GM12878 (cell line): Measurements from ENCODE around the gene PDIK1L. TPM values are rescaled to one million over a fixed set of nuclear protein-coding genes. Genes with fewer than 3 reads are reported as not detected.

ENCODE experiments used
- ATAC-seq: fragments of 200-7000 bp; cut with Tn5 transposase; 3 replicates; pipeline ENCODE4 v1.9.1; 2020; ENCODE audit warnings: mild to moderate bottlenecking, moderate library complexity
- BruUV-seq: library from RNA; stranded (reverse); fragments of 400-500 nt; replicated peaks from 2 replicates; lab custom pipeline; 2021; lab: Mats Ljungman, UMichigan
- CTCF ChIA-PET: fragments of 300-600 bp; sonication (Branson Sonifier 250); formaldehyde crosslinking; extraction: SDS; loops from one replicate; lab custom pipeline; 2021; ENCODE audit warnings: inconsistent platforms; lab: Yijun Ruan, JAX
- POLR2A ChIA-PET: fragments of 350-600 bp; formaldehyde crosslinking; extraction: SDS; loops from one replicate; lab custom pipeline; 2021; ENCODE audit warnings: inconsistent platforms; lab: Charles Lee
- RAD21 ChIA-PET: fragments of 300-600 bp; sonication (Branson Sonifier 250); formaldehyde crosslinking; loops from one replicate; lab custom pipeline; 2023; ENCODE audit warnings: antibody characterized with exemption; ENCODE audit not compliant: unreplicated experiment; lab: Charles Lee
- SMC1A ChIA-PET: fragments of 300-600 bp; sonication (Branson Sonifier 250); formaldehyde crosslinking; loops from one replicate; lab custom pipeline; 2023; ENCODE audit not compliant: unreplicated experiment, uncharacterized antibody; lab: Charles Lee
- DNase-seq: peaks from one replicate; pipeline ENCODE4 v3.0.0-alpha.2; 2011; ENCODE audit warnings: low read depth, low spot score
- FAIRE-seq: peaks from 3 replicates; lab custom pipeline; 2011; peaks lifted over from hg19 to GRCh38; lab: Jason Lieb, UNC
- H2AFZ ChIP-seq: 2 replicates; pipeline ENCODE4 v1.6.0; 2011; ENCODE audit warnings: low read depth, low read length, control low read depth; ENCODE audit not compliant: control insufficient read depth
- H3K27ac ChIP-seq: 2 replicates; pipeline ENCODE4 v1.5.1; 2011; ENCODE audit warnings: control low read depth; ENCODE audit not compliant: control insufficient read depth, insufficient read depth
- H3K27me3 ChIP-seq, 2 experiments: replicated peaks in 1 of 2; 2 replicates each; pipeline versions ENCODE4 v1.6.0 to v1.6.1; 2011; ENCODE audit warnings: low read length in 1 of 2; ENCODE audit not compliant: control insufficient read depth in 2 of 2, insufficient read depth in 2 of 2
- H3K36me3 ChIP-seq, 2 experiments: 2 replicates each; pipeline ENCODE4 v1.5.1; 2011; ENCODE audit warnings: low read length in 1 of 2; ENCODE audit not compliant: control insufficient read depth in 2 of 2, insufficient read depth in 2 of 2
- H3K4me1 ChIP-seq: 2 replicates; pipeline ENCODE4 v1.6.1; 2011; ENCODE audit warnings: mild to moderate bottlenecking, low read length, moderate library complexity, mixed read lengths; ENCODE audit not compliant: control insufficient read depth, insufficient read depth
- H3K4me2 ChIP-seq: 2 replicates; pipeline ENCODE4 v1.6.0; 2011; ENCODE audit warnings: control low read depth; ENCODE audit not compliant: control insufficient read depth, insufficient read depth
- H3K4me3 ChIP-seq: fragments of 200-600 bp; sonication (generic); 2 replicates; pipeline ENCODE4 v1.5.1; 2016
- H3K79me2 ChIP-seq: 2 replicates; pipeline ENCODE4 v1.6.0; 2011; ENCODE audit warnings: low read length; ENCODE audit not compliant: control insufficient read depth, insufficient read depth
- H3K9ac ChIP-seq: 2 replicates; pipeline ENCODE4 v1.8.0; 2011; ENCODE audit warnings: low read length, control low read depth, mixed read lengths; ENCODE audit not compliant: control insufficient read depth, insufficient read depth
- H3K9me3 ChIP-seq: replicated peaks from 3 replicates; pipeline ENCODE4 v1.5.1; 2011; ENCODE audit warnings: mild to moderate bottlenecking, low read length; ENCODE audit not compliant: control insufficient read depth, insufficient read depth
- H4K20me1 ChIP-seq: 2 replicates; pipeline ENCODE4 v1.6.0; 2011; ENCODE audit not compliant: control insufficient read depth, insufficient read depth
- CTCF ChIP-seq, 3 experiments: IDR thresholded peaks in 2 of 3; conservative IDR thresholded peaks in 1 of 3; 2 replicates each; pipeline ENCODE4 v1.5.1; 2011; ENCODE audit warnings: low read depth in 3 of 3, low read length in 3 of 3, mild to moderate bottlenecking in 3 of 3, control low read depth in 2 of 3, moderate library complexity in 2 of 3, inconsistent platforms in 1 of 3, mixed read lengths in 1 of 3; ENCODE audit not compliant: control insufficient read depth in 2 of 3, insufficient read depth in 1 of 3; ENCODE audit errors: extremely low read depth in 1 of 3
- HDAC2 ChIP-seq: fragments of 200-600 bp; sonication (generic); IDR thresholded peaks from 2 replicates; pipeline ENCODE4 v1.6.1; 2017
- LARP7 ChIP-seq: fragments of 450-650 bp; IDR thresholded peaks from 2 replicates; pipeline ENCODE4 v1.6.1; 2017; ENCODE audit warnings: mild to moderate bottlenecking
- NRF1 ChIP-seq: conservative IDR thresholded peaks from 2 replicates; pipeline ENCODE4 v1.6.1; 2011; ENCODE audit warnings: mild to moderate bottlenecking, low read depth, low read length, improper control_type of control experiment
- RUNX3 ChIP-seq: IDR thresholded peaks from 2 replicates; pipeline ENCODE4 v1.6.1; 2012; ENCODE audit warnings: low read length, inconsistent platforms
- SUPT20H ChIP-seq: IDR thresholded peaks from 2 replicates; pipeline ENCODE4 v1.6.1; 2011; ENCODE audit warnings: low read depth, mild to moderate bottlenecking, low read length, moderate library complexity, borderline replicate concordance; ENCODE audit not compliant: control insufficient read depth
- SUZ12 ChIP-seq: fragments of 200-600 bp; sonication (generic); IDR thresholded peaks from one replicate; pipeline ENCODE4 v1.6.1; 2018; ENCODE audit warnings: antibody characterized with exemption, mild to moderate bottlenecking; ENCODE audit not compliant: unreplicated experiment
- TAF1 ChIP-seq: IDR thresholded peaks from 2 replicates; pipeline ENCODE4 v1.6.1; 2011; ENCODE audit warnings: mild to moderate bottlenecking, low read depth, low read length, borderline replicate concordance
- WGBS: methylation state at CpG from one replicate; pipeline ENCODE4 v1.1.6; 2016; ENCODE audit warnings: low lambda C conversion rate; ENCODE audit not compliant: insufficient replicate concordance, insufficient coverage; ENCODE audit errors: missing lambda C conversion rate; 5-methylcytosine and 5-hydroxymethylcytosine counted together
- in situ Hi-C: fragments of 300-500 bp; cut with MboI; formaldehyde crosslinking; loops from 9 replicates; pipeline ENCODE4 v1.14.3; 2018; ENCODE audit warnings: mixed read lengths
- intact Hi-C: fragments of 100-400 bp; cut with micrococcal nuclease; formaldehyde crosslinking; loops from one replicate; pipeline ENCODE4 v1.14.2; 2022; ENCODE audit not compliant: unreplicated experiment
- polyA plus RNA-seq, 11 experiments: library from polyadenylated mRNA; depleted of rRNA in 4 of 11; unstranded in 6 of 11; stranded (reverse) in 5 of 11; fragments of >200 nt; fragmentation: Nextera tagmentation in 4 of 11; fragmentation: Illumina TruSeq in 1 of 11; extraction: Ambion mirVana in 4 of 11; extraction: Trizol in 1 of 11; gene quantifications; 1 replicate in 1 of 11; 2 replicates in 10 of 11; pipeline versions ENCODE4 v1.2.1 to v1.2.3, GENCODE V29; 2011 to 2016; ENCODE audit warnings: inconsistent platforms in 2 of 11, missing spikeins in 2 of 11, low read depth in 1 of 11
- total RNA-seq, 4 experiments: library from RNA; depleted of rRNA in 3 of 4; stranded (reverse); fragments of >200 nt in 3 of 4; fragmentation: Illumina TruSeq in 1 of 4; extraction: Trizol in 1 of 4; gene quantifications; 2 replicates each; pipeline versions ENCODE4 v1.2.1 to v1.2.3, GENCODE V29; 2013 to 2021
- TF ChIP-seq, protein P1 (sequence below): fragments of 450-650 bp; IDR thresholded peaks from 2 replicates; pipeline ENCODE4 v1.6.1; 2017; ENCODE audit warnings: low read depth, mild to moderate bottlenecking, moderate library complexity
- TF ChIP-seq, protein P2 (sequence below): fragments of 150-350 bp; IDR thresholded peaks from 2 replicates; pipeline ENCODE4 v1.6.1; 2016; ENCODE audit warnings: low read depth, low read length
- TF ChIP-seq, protein P3 (sequence below): fragments of 450-650 bp; IDR thresholded peaks from 2 replicates; pipeline ENCODE4 v1.6.1; 2018; ENCODE audit warnings: mild to moderate bottlenecking, low read depth, moderate library complexity; ENCODE audit not compliant: partially characterized antibody

The PDIK1L gene
- total and polyA plus RNA-seq, 10 of the 15 experiments (the other 5 are each of a cell fraction or from before 2014, with no cell fraction given) = 4.0 to 15.9 (median 10.5) TPM

- in situ Hi-C loops = no loop called here
- BruUV-seq = no TSS peak
- WGBS = 61% methylated on average over 13 of the region's 13 CpGs
Measured at GRCh38 chr1:26127235-26128163, 15.9 kb downstream of the PDIK1L start.

More at GRCh38 chr1:26127235-26128163, 15.9 kb downstream of the PDIK1L start:
- Histone ChIP-seq H3K9ac (no peak overlapping the region), H2AFZ (no peak overlapping the region), H3K4me1 (peaks cover 4% of the 10 kb centered on the region; the same call in 1 of the 2 replicates), H3K79me2 (no peaks in the 10 kb centered on the region), H3K4me2 (no peak overlapping the region), H4K20me1 (no peaks in the 10 kb centered on the region), H3K9me3 (no peaks in the 10 kb centered on the region), H3K27me3 (no peaks in the 10 kb centered on the region), H3K4me3 (no peak overlapping the region), H3K36me3 (no peaks in the 10 kb centered on the region; a peak in 1 of 4 replicates), H3K27ac (no peak overlapping the region)
- no peak for FAIRE-seq
- ChIA-PET CTCF (interaction anchor here (0.6 to 8.3 kb wide), 13 partner anchors 16 to 606 kb away, joined by 3 to 92 read pairs (median 3); partner anchors contain the start of genes CEP85 and ZNF593), RAD21 (interaction anchor here (1.7 to 2.4 kb wide), 4 partner anchors 12 to 130 kb away, joined by 4 to 19 read pairs (median 12); partner anchors contain the start of genes PAFAH2 and PDIK1L), SMC1A (interaction anchor here (0.6 to 2.3 kb wide), 10 partner anchors 11 to 211 kb away, joined by 3 to 21 read pairs (median 7); partner anchors contain the start of gene CEP85), POLR2A (interaction anchor here (0.5 to 2.0 kb wide), 4 partner anchors 16 to 182 kb away, joined by 3 to 13 read pairs (median 4); partner anchors contain the start of gene PDIK1L)
- no peak for DNase-seq
- no peak for ATAC-seq
- intact Hi-C loops = no loop called here
- TF ChIP-seq, protein P1, sequence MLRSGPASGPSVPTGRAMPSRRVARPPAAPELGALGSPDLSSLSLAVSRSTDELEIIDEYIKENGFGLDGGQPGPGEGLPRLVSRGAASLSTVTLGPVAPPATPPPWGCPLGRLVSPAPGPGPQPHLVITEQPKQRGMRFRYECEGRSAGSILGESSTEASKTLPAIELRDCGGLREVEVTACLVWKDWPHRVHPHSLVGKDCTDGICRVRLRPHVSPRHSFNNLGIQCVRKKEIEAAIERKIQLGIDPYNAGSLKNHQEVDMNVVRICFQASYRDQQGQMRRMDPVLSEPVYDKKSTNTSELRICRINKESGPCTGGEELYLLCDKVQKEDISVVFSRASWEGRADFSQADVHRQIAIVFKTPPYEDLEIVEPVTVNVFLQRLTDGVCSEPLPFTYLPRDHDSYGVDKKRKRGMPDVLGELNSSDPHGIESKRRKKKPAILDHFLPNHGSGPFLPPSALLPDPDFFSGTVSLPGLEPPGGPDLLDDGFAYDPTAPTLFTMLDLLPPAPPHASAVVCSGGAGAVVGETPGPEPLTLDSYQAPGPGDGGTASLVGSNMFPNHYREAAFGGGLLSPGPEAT = no peak
- no peak for TF ChIP-seq CTCF (IDR thresholded peaks at IDR 0.05 in 2 of 3, conservative IDR thresholded peaks at IDR 0.05 in 1 of 3; ENCODE audit: control insufficient read depth in 2 of 3, extremely low read depth in 1 of 3, insufficient read depth in 1 of 3, low read depth in 3 of 3, low read length in 3 of 3)
- TF ChIP-seq, protein P2, sequence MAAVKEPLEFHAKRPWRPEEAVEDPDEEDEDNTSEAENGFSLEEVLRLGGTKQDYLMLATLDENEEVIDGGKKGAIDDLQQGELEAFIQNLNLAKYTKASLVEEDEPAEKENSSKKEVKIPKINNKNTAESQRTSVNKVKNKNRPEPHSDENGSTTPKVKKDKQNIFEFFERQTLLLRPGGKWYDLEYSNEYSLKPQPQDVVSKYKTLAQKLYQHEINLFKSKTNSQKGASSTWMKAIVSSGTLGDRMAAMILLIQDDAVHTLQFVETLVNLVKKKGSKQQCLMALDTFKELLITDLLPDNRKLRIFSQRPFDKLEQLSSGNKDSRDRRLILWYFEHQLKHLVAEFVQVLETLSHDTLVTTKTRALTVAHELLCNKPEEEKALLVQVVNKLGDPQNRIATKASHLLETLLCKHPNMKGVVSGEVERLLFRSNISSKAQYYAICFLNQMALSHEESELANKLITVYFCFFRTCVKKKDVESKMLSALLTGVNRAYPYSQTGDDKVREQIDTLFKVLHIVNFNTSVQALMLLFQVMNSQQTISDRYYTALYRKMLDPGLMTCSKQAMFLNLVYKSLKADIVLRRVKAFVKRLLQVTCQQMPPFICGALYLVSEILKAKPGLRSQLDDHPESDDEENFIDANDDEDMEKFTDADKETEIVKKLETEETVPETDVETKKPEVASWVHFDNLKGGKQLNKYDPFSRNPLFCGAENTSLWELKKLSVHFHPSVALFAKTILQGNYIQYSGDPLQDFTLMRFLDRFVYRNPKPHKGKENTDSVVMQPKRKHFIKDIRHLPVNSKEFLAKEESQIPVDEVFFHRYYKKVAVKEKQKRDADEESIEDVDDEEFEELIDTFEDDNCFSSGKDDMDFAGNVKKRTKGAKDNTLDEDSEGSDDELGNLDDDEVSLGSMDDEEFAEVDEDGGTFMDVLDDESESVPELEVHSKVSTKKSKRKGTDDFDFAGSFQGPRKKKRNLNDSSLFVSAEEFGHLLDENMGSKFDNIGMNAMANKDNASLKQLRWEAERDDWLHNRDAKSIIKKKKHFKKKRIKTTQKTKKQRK = no peak
- no peak for TF ChIP-seq NRF1
- TF ChIP-seq, protein P3, sequence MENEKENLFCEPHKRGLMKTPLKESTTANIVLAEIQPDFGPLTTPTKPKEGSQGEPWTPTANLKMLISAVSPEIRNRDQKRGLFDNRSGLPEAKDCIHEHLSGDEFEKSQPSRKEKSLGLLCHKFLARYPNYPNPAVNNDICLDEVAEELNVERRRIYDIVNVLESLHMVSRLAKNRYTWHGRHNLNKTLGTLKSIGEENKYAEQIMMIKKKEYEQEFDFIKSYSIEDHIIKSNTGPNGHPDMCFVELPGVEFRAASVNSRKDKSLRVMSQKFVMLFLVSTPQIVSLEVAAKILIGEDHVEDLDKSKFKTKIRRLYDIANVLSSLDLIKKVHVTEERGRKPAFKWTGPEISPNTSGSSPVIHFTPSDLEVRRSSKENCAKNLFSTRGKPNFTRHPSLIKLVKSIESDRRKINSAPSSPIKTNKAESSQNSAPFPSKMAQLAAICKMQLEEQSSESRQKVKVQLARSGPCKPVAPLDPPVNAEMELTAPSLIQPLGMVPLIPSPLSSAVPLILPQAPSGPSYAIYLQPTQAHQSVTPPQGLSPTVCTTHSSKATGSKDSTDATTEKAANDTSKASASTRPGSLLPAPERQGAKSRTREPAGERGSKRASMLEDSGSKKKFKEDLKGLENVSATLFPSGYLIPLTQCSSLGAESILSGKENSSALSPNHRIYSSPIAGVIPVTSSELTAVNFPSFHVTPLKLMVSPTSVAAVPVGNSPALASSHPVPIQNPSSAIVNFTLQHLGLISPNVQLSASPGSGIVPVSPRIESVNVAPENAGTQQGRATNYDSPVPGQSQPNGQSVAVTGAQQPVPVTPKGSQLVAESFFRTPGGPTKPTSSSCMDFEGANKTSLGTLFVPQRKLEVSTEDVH = no peak
- no peak for TF ChIP-seq SUPT20H
- TF ChIP-seq RUNX3 = no peak
- TF ChIP-seq HDAC2 = no peak
- TF ChIP-seq LARP7 = no peak
- TF ChIP-seq SUZ12 = no peak
- TF ChIP-seq TAF1 = no peak
